DND-41 (cell line): ENCODE data around the gene NGFR.

ENCODE experiments used
- CTCF ChIP-seq: IDR thresholded peaks from 2 replicates; pipeline ENCODE4 v1.5.1; 2012; ENCODE audit warnings: borderline replicate concordance, low read length, moderate library complexity, mild to moderate bottlenecking; ENCODE audit not compliant: poor library complexity, severe bottlenecking; ENCODE audit errors: extremely low read depth
- EZH2 ChIP-seq: IDR thresholded peaks from 3 replicates; pipeline ENCODE4 v1.6.1; 2012; ENCODE audit warnings: borderline replicate concordance, low read depth, mild to moderate bottlenecking, moderate library complexity, low read length, inconsistent platforms; ENCODE audit not compliant: severe bottlenecking

GRCh38 chr17:49484588-49484987 is 10.5 kb upstream of the NGFR start:
- TF ChIP-seq EZH2: no peak
- no peak for TF ChIP-seq CTCF
